HuH-7 (cell line): ENCODE measurements around the gene GAMT.
"Not testable (repeated sequence)": the region's sequence is repeated elsewhere in the genome, so short reads cannot be mapped to it uniquely, and the experiment has no call there.

Experiments used
- DNase-seq: peaks from one replicate; pipeline ENCODE4 v3.0.0; 2011; ENCODE audit warnings: low spot score

The GAMT gene

GRCh38 chr19:1401138-1401888, at the start of gene GAMT:
GAMT (minus strand) TSS chr19:1401542; CDS start chr19:1401476, 66 bp downstream.
- peak; percentile 74 for DNase-seq

GRCh38 chr19:1449467-1450442, 48.4 kb upstream of the GAMT start, which contains the start of gene APC2:
APC2 (plus strand) TSS chr19:1450121; CDS start chr19:1453002, 2,881 bp downstream.
- no peak for DNase-seq

- no peak for DNase-seq
Measured at GRCh38 chr19:1447944-1448343, 46.6 kb upstream of the GAMT start.

- DNase-seq, result no peak
Measured at GRCh38 chr19:1447504-1447903, 46.2 kb upstream of the GAMT start.

- DNase-seq, result no peak
Measured at GRCh38 chr19:1446713-1447481, 45.6 kb upstream of the GAMT start.

GRCh38 chr19:1445932-1446712, 44.8 kb upstream of the GAMT start:
- DNase-seq, result peak; percentile 79

GRCh38 chr19:1445185-1445931, 44.0 kb upstream of the GAMT start:
- peak; percentile 89 for DNase-seq

- no peak for DNase-seq
Measured at GRCh38 chr19:1441677-1442438, 40.5 kb upstream of the GAMT start.

GRCh38 chr19:1441022-1441426, 39.7 kb upstream of the GAMT start:
- no peak for DNase-seq

- DNase-seq, result no peak
Measured at GRCh38 chr19:1440418-1440801, 39.1 kb upstream of the GAMT start.

- not testable (repeated sequence) for DNase-seq
Measured at GRCh38 chr19:1439525-1440417, 38.4 kb upstream of the GAMT start.

- no peak for DNase-seq
Measured at GRCh38 chr19:1438933-1439354, 37.6 kb upstream of the GAMT start.

GRCh38 chr19:1438035-1438932, 36.9 kb upstream of the GAMT start, which contains the start of gene RPS15:
RPS15 (plus strand) TSS chr19:1438396; CDS start chr19:1438426, 30 bp downstream.
- DNase-seq, result peak; percentile 88

- DNase-seq, result no peak
Measured at GRCh38 chr19:1437609-1438008, 36.3 kb upstream of the GAMT start.

GRCh38 chr19:1435378-1435989, 34.1 kb upstream of the GAMT start:
- no peak for DNase-seq

- DNase-seq, result no peak
Measured at GRCh38 chr19:1434577-1435060, 33.3 kb upstream of the GAMT start.

- DNase-seq, result no peak
Measured at GRCh38 chr19:1434040-1434366, 32.7 kb upstream of the GAMT start.
